HG03039 (cell line): ENCODE measurements around the gene CCL21.
A peak's percentile ranks its signal among the peaks of the same experiment; 100 is the strongest.

Source experiments
- ATAC-seq: cut with Tn5 transposase; IDR thresholded peaks from one replicate; pipeline ENCODE4 v1.9.1; 2021; ENCODE audit warnings: mild to moderate bottlenecking, moderate library complexity; ENCODE audit not compliant: unreplicated experiment

CCL21 gene

DNA sequence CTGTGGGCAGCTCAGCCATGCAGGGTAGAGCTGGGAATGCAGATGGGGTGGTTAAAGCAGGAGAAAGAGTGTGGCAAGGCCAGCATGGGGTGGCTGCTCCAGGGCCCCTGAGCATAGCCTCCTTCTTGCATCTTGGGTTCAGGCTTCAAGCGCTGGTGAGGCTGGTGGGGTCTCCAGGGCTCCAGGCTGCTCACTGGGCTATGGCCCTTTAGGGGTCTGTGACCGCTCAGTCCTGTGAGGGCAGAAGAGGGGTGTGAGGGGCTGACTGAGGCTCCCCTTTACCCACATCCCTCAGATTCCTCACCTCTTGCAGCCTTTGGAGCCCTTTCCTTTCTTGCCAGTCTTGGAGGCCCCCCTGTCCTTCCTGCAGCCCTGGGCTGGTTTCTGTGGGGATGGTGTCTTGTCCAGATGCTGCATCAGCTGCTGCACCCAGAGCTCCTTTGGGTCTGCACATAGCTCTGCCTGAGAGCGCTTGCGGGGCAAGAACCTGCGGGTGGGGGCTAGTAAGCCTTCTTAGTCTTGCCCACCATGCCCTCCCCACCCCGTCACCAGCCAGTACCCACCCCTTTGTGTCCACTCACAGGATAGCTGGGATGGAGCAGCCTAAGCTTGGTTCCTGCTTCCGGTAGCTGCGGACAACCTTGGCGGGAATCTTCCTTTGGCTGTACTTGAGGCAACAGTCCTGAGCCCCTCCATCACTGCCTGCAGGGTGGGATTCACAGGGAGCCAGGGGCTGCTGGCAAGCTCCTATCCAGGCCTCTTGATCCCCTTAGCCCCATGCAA is 549 bp downstream of the CCL21 start:
- ATAC-seq = no peak

DNA sequence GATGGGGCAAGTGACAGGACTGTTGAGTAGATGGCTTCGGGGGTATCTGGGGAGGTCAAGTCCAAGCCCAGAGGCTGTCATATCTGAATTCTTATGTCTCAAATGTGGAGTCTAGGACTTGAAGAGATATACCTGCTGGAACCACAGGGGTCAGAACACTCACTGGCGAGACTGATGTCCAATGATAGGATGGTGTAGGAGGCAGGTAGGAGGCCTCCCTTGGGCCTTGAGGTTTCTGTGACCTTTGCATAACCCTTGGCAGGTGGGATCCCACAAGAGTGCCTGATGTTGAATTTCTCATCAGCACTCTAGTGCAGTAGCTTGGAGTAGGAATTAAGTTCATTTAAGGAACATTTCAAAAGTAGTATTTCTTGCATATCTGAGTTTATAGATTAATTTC is 2.8 kb downstream of the CCL21 start:
- no peak for ATAC-seq

DNA sequence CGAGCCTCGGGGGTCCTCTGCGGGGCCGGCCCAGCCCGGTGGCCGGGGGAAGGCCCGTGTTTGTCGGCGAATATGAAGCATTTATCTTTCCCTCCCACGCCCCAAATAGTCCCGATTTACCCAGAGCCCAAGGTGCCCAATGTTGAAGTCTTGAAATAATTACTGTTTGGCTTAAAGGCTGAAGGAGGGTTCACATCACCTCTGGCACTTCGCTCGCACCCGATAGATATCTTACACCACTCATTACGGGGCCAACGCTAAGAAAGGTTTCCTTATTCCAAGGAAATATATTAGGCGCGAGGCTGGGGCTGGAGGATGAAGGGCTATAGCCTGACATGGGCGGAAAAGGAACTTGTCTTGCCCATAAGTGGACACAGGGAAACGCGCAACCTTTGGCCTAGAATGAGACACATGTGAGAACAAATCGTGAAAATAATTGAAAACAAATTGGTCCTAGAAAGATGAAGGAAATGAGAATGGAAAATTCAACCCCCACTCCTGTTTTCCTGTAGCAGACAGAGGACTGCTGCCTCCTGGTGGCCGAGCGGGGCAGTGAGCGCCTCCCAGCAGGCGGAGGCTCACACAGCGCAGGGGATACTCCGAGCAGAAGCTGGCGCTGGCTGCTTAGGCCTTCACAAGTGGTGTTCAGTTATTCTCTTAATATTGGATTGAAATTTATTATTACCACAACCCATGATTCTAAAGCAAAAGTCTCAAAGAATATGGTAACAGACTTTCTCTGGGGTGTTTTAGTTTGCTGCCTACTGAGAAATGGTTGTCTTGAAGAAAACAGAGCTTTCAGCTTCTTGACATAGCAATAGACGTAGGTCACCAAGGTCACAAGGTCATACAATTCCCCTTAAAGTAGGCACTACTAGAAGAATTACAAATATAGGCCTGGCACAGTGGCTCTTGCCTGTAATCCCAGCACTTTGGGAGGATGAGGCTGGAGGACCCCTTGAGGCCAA is 7.9 kb downstream of the CCL21 start:
- ATAC-seq = peak; percentile 61

DNA sequence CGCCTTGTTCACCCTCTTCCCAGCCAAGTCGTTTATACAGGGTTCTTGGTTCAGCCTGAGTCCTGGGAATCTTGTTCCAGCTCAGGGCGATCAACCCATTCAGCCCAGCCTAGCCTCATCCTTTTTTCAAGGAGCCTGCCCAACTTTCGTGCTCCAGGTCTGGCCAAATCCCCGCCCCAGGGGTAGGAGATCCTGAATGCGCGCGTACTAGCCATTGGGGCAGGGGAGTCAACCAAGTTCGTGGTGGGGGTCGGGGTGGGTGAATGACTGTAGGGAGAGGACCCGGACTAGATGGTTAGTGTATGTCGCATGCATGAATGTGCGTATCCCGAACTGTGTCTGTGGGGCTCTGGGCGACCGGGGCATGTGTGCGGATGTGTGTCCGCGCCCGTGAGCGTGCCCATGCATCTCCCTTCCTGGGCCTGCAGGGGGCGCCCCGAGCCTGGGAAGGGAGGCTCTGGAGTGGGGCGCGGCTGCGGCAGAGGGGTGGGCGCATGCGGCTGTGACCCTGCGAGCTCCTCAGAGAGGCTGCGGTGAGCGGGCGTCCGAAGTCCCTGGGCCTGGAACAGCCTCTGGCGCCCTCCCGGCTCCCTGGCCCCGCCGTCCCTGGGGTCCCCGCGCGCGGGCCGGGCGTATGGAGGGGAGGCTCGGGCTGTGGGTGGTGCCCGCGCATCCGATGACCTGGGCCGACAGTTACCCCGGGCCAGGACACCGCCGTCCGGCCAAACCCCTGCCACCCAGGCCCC is 8.7 kb downstream of the CCL21 start:
- ATAC-seq = no peak

DNA sequence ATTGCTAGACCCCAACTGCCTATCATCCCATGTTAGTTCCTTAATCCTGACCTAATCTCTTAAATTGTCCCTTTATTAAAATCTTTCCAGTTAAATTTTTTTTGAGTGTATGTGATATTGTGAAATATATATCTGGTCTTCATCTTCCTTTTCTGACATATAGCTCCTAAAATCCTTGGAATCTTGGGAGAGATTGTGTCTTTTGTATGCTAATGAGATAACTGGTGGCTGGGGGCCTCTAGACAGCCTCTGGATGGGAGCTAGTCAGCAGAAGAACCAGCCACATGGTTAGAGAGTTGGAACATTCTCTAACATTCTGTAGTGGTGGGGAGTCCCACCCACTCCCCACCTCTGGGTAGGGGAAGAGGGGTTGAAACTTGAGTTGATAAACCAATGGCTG is 15.1 kb downstream of the CCL21 start:
- ATAC-seq = no peak

DNA sequence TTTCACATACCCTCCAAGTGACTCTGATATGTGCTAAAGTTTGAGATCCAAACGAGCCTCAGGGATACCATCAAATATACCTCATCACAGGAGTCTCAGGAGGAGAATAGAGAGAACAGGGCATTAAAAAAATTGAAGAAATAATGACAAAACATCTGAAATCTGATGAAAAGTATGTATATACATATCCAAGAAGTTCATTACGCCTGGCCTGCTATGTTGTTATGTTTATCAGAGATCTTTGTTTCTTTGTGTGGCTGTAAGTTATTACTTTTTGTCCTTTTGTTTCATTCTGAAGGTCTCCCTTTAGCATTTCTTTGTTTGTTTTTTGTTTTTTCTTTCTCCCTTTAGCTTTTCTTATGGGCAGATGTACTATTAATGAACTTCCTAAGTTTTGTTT is 16.4 kb downstream of the CCL21 start:
- ATAC-seq = no peak

DNA sequence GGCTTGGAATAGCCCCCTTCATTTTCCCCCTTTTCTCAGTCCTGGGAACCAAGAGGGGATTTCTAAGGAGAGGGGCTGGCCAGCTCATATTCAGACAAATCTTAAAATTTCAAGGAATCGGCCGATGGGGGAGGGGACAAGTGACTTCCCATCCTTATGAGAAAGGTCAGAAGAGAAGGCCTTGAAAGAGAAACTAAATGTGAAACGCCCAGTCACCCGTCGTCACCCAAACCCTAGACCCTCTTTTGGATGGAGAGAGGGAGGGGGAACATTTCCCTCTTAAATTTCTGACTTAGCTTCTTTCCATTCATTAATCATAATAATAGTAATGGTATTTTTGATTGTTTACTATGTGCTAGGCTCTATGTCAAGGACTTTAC is 18.0 kb downstream of the CCL21 start:
- no peak for ATAC-seq

DNA sequence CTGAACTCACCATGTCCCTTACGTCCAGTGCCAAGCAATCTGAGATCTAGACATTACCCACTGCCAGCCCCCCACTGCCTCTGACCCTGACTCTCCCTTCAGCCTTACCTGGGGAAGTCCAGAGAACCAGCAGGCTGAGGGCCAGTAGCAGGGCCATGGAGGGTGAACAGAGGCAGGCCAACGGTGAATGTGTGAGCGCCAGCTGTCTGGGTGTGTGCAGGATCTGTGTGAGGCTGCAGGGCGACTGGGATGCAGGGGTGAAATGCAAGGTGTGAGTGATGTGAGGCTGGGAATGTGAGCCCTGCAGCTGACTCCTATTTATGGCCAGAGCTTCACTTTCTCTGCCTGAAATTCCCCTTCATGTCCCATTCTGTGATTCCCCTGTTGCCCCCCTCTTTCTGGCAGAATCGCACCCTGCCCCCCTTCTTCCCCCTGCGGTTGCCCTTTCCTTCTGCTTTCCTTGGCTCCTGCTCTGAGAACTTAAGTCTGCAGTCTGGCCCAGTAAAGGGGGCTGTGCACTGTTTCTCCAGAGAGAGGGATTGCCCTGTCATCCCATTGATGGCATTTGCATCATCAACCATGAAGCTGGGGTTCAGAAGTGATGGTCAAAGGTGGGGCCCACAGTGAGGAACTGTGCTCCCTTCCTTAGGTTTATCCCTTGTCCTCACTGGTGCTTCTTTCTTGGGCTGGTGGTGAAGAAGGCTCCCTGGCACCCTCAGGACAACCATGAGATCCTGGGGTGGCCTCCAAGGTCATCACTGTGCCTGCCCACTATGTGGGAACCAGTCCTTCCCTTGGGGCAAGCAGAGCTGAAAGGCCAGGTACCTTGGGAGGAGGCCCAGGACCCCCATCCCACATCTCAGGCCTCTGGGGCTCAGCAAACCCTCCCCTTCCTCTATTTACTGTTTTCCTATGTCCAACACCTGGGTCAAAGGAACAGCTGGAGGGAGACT is 18.7 kb downstream of the CCL21 start, which contains the start of gene CCL19:
Gene CCL19 (minus strand): TSS at position 294 of the 953 bp plus-strand sequence. CDS start 137 bp downstream, at position 157.
- no peak for ATAC-seq

DNA sequence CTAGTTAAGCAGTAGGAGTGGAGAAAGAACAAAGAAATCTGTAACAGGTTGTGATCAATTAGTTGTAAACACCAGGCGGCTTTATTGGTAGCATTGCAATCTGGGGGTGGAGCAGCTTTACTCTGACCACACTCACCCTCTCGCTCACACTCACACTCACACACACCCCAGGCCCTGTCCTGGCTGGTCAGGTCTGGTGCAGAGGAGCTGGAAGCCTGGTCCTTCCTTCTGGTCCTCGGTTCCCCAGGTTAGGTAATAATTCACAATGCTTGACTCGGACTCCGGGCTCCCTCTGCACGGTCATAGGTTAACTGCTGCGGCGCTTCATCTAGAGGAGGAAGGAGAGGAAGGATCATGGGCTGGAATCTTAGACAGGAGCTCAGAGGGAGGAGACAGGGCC is 20.4 kb downstream of the CCL21 start:
- ATAC-seq = no peak

DNA sequence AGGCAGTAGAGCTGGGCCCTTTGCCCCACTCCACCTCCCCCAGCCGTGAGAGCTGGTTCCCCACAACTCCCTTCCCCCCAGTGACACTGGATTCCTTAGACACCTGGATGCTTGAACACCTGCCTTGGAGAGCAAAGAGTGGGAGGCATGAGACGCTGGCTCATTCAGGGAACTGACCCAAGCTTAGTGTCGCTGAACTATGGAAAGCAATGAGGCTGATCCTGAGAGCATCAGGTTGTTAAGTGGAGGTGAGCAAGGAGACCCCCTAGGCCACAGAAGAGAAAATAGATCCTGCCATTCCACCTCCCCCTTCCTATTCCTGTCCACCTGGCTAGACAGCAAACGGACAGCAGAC is 20.8 kb downstream of the CCL21 start:
- no peak for ATAC-seq

DNA sequence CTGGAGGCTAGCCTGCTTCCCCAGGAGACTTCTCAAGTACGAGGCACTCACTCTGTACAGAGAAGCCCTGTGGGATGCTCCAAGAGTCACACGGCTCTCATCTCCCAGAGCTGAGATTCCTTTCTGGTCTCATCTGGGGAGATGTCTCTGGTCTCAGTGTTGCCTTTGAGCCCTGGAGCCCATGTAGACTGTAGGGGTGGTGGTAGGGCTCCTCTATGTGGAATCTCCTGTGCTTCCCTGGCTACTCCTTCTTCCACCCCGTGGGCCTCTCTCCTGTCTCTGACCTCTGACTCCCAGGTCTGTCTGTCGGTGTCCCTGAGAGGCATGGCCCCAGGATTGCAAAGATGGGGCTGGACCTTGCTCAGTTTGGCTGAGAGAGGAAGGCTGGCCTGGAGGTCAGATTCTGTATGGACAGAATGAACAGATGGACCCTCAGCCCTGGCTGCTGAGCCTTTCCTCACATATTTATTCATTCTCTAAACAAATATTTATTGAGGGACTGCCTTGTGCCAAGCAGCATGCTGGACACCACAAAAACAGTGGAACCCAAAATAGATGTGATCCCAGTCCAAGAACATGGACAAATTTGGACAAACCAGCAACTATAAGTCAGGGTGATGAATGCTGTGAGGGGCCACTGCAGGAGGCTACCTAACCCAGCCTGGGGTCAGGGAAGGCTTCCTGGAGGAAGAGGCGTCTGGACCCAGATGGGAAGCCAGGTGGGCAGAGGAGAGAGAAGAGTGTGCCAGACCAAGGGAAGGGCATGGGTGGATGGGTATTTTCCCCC is 21.4 kb downstream of the CCL21 start:
- no peak for ATAC-seq

DNA sequence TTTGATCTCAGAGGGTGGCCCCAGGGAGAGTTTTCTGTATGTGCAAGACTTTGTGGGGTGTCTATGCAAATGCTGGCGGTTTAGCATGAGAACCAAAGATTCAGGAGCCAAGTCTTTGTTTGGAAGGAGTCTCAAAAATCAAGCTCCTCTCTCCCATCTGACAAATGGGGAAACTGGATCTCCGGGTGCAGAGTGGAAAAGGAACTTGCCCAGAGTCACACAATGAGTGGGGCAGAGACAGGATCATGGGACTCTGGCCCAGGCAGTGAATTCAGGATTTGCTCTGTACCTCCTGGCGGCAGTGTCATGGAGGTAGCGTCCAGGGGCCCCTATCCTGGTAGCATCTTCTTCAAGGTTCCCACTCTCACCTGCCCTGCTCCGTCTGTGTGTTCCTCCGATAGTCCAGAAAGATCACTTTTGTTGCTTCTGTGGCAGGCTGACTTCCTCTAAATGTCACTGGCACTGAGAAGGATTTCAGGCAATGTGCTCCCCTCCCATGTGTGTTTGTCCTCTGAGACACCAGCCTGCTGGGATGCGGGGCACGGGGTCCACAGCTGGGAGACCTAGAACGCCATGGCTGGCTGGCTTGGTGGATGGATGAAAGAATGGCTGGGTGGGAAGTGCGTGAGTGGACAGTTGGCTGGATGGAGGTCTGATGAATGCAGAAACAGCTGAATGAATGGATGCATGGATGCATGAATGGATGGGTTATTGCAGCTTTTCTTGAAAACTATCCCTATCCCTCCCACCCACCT is 22.5 kb downstream of the CCL21 start:
- no peak for ATAC-seq

DNA sequence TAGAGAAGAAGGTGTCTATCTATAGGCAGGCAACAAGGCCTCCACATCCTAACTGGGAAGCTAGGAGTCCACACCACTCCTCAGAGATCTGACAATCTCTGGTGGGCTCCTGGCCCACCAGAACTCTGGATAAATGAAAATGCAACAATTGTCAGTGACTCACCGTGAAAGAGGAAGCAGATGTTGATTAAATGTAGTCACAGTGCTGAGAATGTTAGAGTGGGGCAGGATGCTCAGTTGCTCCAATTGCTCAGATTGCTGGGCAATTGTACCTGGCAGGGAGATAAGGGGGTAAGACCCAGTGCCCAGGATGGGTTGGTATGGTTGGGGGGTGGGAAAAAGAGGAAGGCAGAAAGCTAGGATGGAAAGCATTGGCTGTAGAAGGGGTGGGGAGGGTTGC is 23.2 kb downstream of the CCL21 start:
- no peak for ATAC-seq

DNA sequence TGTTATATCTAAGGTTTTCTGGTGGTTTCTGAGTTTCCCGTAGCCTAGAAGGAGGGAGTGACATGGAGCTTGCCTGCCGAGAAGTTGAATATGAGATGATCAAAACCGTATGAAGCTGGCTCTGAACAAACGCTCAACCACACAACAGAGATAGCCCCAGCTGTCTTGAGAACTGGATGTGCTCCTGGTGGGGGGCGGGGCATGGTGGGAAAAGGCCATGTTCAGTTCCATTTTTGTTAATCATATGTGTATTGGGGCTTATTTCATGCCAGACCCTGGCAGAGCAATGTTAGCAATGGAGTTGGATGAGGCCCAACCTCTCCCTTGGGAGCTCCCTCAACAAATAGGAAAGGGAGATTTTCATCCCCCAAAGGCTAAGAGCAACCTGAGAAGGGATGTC is 23.7 kb downstream of the CCL21 start:
- ATAC-seq = no peak

DNA sequence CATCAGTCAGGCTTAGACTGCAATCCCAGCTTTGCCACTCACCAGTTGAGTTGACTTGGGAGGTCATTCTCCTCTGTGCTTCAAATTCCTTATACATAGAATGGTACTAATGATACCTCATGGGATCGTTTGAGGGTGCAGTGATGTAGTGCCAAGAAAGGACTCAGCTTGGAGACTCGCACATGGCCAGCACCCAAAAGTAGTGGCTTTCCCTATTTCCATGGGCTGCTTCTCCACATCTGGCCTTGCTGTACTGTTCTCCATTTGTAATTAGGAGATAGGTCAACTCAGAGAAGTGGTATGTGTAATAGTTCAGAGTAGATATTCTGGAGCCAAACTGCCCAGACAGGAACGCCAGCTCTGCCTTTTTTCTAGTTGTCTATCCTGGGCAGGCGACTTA is 24.3 kb downstream of the CCL21 start:
- no peak for ATAC-seq

DNA sequence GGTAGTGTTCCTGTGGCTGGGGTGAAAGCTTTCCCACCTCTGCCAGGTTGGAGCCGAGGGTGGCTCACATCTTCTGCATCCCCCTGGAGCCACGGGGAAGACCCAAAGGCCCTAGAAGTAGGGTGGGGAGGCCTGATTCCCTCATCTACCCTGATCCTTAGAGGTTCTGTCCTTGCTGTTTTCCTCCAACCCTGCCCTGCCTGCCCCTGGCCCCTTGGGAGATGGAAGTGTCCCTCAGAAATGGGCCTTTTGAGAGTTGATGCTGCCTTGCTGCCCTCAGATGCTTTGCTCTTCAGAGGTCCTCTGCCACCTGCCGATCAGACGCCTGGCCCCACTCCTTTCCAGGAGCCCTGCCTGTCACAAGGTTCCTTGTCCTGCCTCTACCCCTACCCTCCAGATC is 25.1 kb downstream of the CCL21 start:
- ATAC-seq = no peak

DNA sequence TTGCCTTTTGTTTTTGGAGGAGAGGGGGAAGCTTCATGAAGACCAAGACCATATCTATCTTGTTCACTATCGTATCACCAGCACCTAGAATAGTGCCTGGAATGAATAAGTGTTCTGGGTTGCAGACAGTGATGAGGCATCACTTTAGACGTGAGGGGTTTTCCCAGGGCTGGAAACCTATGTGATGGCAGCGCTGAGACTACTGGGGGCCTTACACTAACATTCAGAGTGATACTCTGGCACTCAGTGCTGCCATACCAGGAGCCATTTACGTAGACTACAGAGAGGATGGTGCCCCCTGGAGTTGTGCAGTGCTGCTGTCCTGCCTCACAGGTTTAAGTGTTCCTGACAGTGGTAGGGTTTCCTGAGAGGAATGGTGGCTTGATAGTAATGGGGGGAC is 25.8 kb downstream of the CCL21 start:
- no peak for ATAC-seq

DNA sequence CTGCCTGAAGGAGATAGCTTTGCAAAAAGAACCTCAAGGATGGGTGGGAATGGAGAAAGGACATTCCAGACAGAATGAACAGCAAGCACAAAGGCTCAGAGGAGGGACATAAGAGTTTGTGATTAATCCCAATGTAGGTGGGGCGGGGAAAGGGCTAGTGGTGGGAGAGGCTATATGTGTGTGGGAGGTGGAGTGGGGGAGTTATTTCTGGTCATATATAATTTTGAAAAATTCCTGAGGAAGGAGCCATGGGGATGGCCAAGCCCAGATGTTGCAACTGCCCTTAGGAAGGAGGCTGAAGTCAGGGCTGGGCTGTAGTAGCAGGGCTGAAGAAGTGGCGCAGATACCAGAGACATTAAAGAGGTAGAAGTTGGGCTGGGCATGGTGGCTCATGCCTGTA is 34.1 kb downstream of the CCL21 start:
- no peak for ATAC-seq
